Cardiac muscle cell (in vitro differentiated cells and primary cell): Measurements from ENCODE around the gene MPG. TPM values are rescaled to one million over a fixed set of nuclear protein-coding genes. Genes with fewer than 3 reads are reported as not detected.
A peak's percentile ranks its signal among the peaks of the same experiment; 100 is the strongest.

ENCODE experiments used
- DNase-seq, 2 donors: peaks; one replicate each; pipeline versions ENCODE4 v3.0.0 to v3.0.0-alpha.2; 2010 to 2017; ENCODE audit warnings: low read depth in 1 of 2, low spot score in 1 of 2
- H3K27ac ChIP-seq: fragments of 200-600 bp; sonication (generic); 2 replicates; pipeline ENCODE4 v1.5.1; 2016
- H3K27me3 ChIP-seq: fragments of 200-600 bp; sonication (generic); 2 replicates; pipeline ENCODE4 v1.6.0; 2016; ENCODE audit warnings: control low read depth
- H3K36me3 ChIP-seq: fragments of 200-600 bp; sonication (generic); 2 replicates; pipeline ENCODE4 v1.5.1; 2016; ENCODE audit warnings: control low read depth
- H3K4me1 ChIP-seq: fragments of 200-600 bp; sonication (generic); 2 replicates; pipeline ENCODE4 v1.8.1; 2017; ENCODE audit warnings: low read depth, mild to moderate bottlenecking, mixed run types
- H3K4me3 ChIP-seq: fragments of 200-600 bp; sonication (generic); 2 replicates; pipeline ENCODE4 v1.5.1; 2016; ENCODE audit warnings: mild to moderate bottlenecking
- H3K9me3 ChIP-seq: fragments of 200-600 bp; sonication (generic); 2 replicates; pipeline ENCODE4 v1.5.1; 2017; ENCODE audit warnings: low read depth, mild to moderate bottlenecking, control low read depth
- CTCF ChIP-seq: IDR thresholded peaks from 2 replicates; pipeline ENCODE4 v1.5.1; 2012; ENCODE audit warnings: low read depth, mild to moderate bottlenecking, low read length
- polyA plus RNA-seq: library from polyadenylated mRNA; unstranded; fragments of >200 nt; fragmentation: Nextera tagmentation; extraction: Ambion mirVana; gene quantifications from 2 replicates; pipeline ENCODE4 v1.2.1, GENCODE V29; 2016
- total RNA-seq: library from RNA; depleted of rRNA; stranded (reverse); fragments of >200 nt; gene quantifications from 2 replicates; pipeline ENCODE4 v1.2.3, GENCODE V29; 2016

The MPG gene
- total and polyA plus RNA-seq, 2 experiments from 2014 or later = 78.2 to 90.2 TPM

GRCh38 chr16:92431-93339, 14.7 kb downstream of the MPG start:
- Histone ChIP-seq H3K27me3 (no peaks in the 10 kb centered on the region), H3K9me3 (no peaks in the 10 kb centered on the region), H3K27ac (peak overlapping the region; percentile 76), H3K4me1 (peaks cover 4% of the 10 kb centered on the region), H3K36me3 (no peaks in the 10 kb centered on the region), H3K4me3 (no peak overlapping the region)
- no peak for TF ChIP-seq CTCF
- DNase-seq = no peak

GRCh38 chr16:94918-95265, 16.9 kb downstream of the MPG start:
- no peak for DNase-seq
- no peaks in the 10 kb centered on the region for H3K36me3 ChIP-seq
- no peak overlapping the region for H3K4me3 ChIP-seq
- no peaks in the 10 kb centered on the region for H3K27me3 ChIP-seq
- no peaks in the 10 kb centered on the region for H3K9me3 ChIP-seq
- peaks cover 4% of the 10 kb centered on the region for H3K4me1 ChIP-seq
- no peak for TF ChIP-seq CTCF
- H3K27ac ChIP-seq = no peak overlapping the region

DNA sequence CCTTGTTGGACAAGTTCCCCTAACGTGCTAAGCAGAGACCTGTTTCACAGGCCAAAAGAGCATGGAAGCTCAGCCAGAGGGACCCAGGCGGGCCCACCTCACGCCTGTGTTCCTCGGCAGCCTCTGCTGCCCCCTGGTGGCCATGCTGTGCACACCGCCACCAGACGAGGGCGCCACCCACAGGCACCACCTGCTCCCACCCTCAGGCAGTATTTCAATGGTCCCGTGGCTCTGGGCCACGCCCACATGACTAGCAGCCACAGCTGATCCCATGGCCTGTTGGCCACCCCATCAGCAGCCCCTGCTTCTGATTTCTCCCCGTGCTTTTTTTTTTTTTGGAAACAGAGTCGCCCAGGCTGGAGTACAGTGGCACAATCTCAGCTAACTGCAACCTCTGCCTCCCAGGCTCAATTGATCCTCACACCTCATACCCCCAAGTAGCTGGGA, 18.9 kb downstream of the MPG start:
- Histone ChIP-seq H3K27ac (no peak overlapping the region), H3K4me3 (no peak overlapping the region), H3K36me3 (no peaks in the 10 kb centered on the region), H3K27me3 (no peaks in the 10 kb centered on the region), H3K9me3 (no peaks in the 10 kb centered on the region), H3K4me1 (no peaks in the 10 kb centered on the region)
- DNase-seq = peak; percentile 89 to 90
- peak; percentile 99 for TF ChIP-seq CTCF

- Histone ChIP-seq H3K27me3 (no peaks in the 10 kb centered on the region), H3K36me3 (no peaks in the 10 kb centered on the region), H3K27ac (no peak overlapping the region), H3K4me3 (no peak overlapping the region), H3K4me1 (no peaks in the 10 kb centered on the region), H3K9me3 (no peaks in the 10 kb centered on the region)
- no peak for DNase-seq
- TF ChIP-seq CTCF = no peak
These were observed 19.8 kb downstream of the MPG start for GRCh38 chr16:97822-98221.

DNA sequence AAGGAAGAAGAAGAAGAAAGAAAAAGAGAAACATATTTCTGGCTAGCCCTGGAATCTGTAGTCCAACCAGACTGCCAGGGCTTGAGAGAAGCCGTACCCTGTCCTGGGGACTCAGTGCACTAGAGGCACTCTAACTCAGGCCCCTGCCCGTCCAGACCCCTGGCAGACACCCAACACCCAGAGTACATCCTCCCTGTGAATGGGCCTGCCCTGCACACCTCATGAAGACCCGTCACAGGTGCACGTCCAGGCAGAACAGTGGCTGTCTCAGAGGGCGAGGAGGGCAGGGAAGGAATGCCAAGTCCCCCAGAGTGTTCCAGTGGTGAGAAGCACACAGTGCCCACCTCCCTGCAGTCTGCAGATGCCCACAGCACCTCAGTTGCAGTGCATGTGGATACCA, 23.0 kb downstream of the MPG start:
- no peaks in the 10 kb centered on the region for H3K9me3 ChIP-seq
- H3K27me3 ChIP-seq = no peaks in the 10 kb centered on the region
- DNase-seq = no peak
- no peaks in the 10 kb centered on the region for H3K36me3 ChIP-seq
- H3K4me3 ChIP-seq = no peak overlapping the region
- H3K27ac ChIP-seq = no peak overlapping the region
- no peak for TF ChIP-seq CTCF
- no peaks in the 10 kb centered on the region for H3K4me1 ChIP-seq
